Measurements from ENCODE around the gene PDZRN4. TPM values are rescaled to one million over a fixed set of nuclear protein-coding genes. Genes with fewer than 3 reads are reported as not detected.

Gene PDZRN4
- total RNA-seq, 1 donor from 2014 or later, result 0.75 TPM

- no peaks in the 10 kb centered on the region for H3K9me3 ChIP-seq
Observed at GRCh38 chr12:41225179-41225578, 37.1 kb downstream of the PDZRN4 start.

GRCh38 chr12:41228066-41228820 is 40.1 kb downstream of the PDZRN4 start:
- intact Hi-C loops (cut with DNase I), result no loop called here
- Histone ChIP-seq H3K4me3 (no peak overlapping the region), H3K4me1 (no peaks in the 10 kb centered on the region), H3K27me3 (no peaks in the 10 kb centered on the region), H3K27ac (no peak overlapping the region), H3K36me3 (no peaks in the 10 kb centered on the region), H3K9me3 (no peaks in the 10 kb centered on the region)
- no peak for TF ChIP-seq CTCF (IDR thresholded peaks at IDR 0.05)
- DNase-seq (no peak), ATAC-seq (no peak)

More at GRCh38 chr12:41225179-41225578, 37.1 kb downstream of the PDZRN4 start:
- Histone ChIP-seq H3K36me3 (no peaks in the 10 kb centered on the region), H3K4me3 (no peak overlapping the region), H3K4me1 (no peaks in the 10 kb centered on the region), H3K27me3 (no peaks in the 10 kb centered on the region), H3K27ac (no peak overlapping the region)
- TF ChIP-seq CTCF (IDR thresholded peaks at IDR 0.05), result no peak
- ATAC-seq (no peak), DNase-seq (no peak)
- intact Hi-C loops (cut with DNase I), result no loop called here

DNA sequence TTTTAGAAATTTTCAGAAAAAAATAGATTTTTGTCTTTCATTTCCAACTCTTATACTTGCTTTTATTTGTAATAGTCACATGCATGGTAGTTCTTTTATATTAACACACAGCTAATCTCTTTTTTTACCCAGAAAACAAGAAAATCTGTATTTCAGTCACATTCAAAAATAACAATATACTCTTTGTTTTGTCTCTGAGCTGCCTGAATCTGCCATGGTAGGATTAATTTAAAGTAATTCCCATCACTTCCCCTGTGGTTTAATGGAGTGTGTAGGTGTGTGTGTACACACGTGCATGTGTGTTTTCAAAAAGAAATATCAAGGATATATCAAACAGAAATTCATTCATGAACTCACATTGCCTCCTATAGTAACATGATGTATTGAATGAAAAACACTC is 42.6 kb downstream of the PDZRN4 start:
- no peak overlapping the region for H3K27ac ChIP-seq
- intact Hi-C loops (cut with DNase I), result no loop called here
- no peaks in the 10 kb centered on the region for H3K4me1 ChIP-seq
- no peaks in the 10 kb centered on the region for H3K9me3 ChIP-seq
- no peak overlapping the region for H3K4me3 ChIP-seq
- no peaks in the 10 kb centered on the region for H3K27me3 ChIP-seq
- ATAC-seq (no peak), DNase-seq (no peak)
- no peak for TF ChIP-seq CTCF (IDR thresholded peaks at IDR 0.05)
- H3K36me3 ChIP-seq, result no peaks in the 10 kb centered on the region

DNA sequence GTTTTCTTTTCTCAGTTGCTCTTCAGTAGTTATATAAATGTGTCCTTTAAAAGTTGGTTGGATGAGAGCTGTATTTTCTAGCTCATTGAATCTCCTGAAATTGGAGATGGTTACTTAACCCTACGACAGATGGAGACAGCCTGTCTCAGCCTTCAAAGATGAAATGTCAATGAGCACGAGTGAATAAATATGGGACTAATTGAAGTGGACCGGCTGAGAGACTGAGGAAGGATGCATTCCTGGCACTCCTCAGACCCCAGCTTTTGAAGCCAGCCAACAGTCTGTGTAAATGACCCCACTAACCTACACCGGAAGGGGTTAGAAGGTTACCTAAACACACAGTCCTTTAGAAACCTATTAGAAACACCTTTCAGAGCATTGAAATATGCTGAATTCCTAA is 46.6 kb downstream of the PDZRN4 start:
- intact Hi-C loops (cut with DNase I), result no loop called here
- Histone ChIP-seq H3K9me3 (no peaks in the 10 kb centered on the region), H3K27me3 (no peaks in the 10 kb centered on the region), H3K36me3 (no peaks in the 10 kb centered on the region), H3K4me3 (no peak overlapping the region), H3K4me1 (no peaks in the 10 kb centered on the region), H3K27ac (no peak overlapping the region)
- TF ChIP-seq CTCF (IDR thresholded peaks at IDR 0.05), result no peak
- ATAC-seq (no peak), DNase-seq (no peak)

GRCh38 chr12:41242603-41243002 is 54.5 kb downstream of the PDZRN4 start:
- DNase-seq, result no peak
- no peak for ATAC-seq
- intact Hi-C loops (cut with DNase I), result no loop called here
- no peak for TF ChIP-seq CTCF (IDR thresholded peaks at IDR 0.05)
- Histone ChIP-seq H3K9me3 (no peaks in the 10 kb centered on the region), H3K27me3 (no peaks in the 10 kb centered on the region), H3K4me1 (no peaks in the 10 kb centered on the region), H3K27ac (no peak overlapping the region), H3K36me3 (no peaks in the 10 kb centered on the region), H3K4me3 (no peak overlapping the region)
